ENCODE results near the gene MRPL40.
"Not testable (repeated sequence)": the region's sequence is repeated elsewhere in the genome, so short reads cannot be mapped to it uniquely, and the experiment has no call there.

MRPL40 gene

GRCh38 chr22:19407649-19408606, 24.4 kb upstream of the MRPL40 start:
- no peak for DNase-seq

GRCh38 chr22:19410941-19411689, 21.2 kb upstream of the MRPL40 start:
- DNase-seq: no peak

GRCh38 chr22:19411690-19412045, 20.7 kb upstream of the MRPL40 start:
- no peak for DNase-seq

DNA sequence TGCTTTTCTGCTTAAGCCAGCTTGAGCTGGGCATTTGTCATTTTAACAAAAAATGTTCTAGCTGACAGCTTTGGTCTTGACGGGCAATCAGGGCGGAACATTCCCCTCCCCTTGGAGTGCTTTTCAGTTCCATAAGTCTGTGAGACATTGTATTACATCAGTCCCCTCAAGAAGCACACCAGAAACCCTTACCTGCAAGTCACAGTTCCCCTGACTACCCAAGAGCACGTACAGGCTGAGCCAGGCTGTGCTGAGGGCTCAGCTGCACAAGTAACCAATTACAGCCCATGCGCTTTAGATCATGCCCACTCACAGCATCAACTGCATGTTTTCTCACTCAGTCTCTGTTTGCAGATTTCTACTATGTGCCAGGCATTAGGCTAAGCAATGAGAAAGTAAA, 19.9 kb upstream of the MRPL40 start:
- DNase-seq: no peak

DNA sequence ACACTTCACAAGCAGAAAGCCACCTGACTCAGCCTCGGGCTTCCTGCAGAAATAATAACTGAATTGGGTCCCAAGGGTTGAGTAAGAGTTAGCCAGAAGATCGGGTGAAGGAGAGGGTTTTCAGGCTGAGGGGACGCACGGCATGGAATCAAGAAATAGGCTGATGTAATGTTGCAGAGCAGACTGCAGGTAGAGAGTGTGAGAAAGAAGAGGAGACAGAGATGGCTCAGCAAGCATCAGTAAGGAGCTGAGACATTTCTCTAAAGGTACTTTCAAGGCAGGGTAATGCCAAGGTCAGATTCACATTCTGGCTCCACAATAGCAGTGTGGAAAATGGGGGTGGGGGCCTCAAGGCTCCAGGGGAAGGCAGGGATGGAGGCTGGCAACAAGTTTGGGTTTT, 19.4 kb upstream of the MRPL40 start:
- DNase-seq: no peak

- DNase-seq: no peak
Observed at GRCh38 chr22:19419086-19419463, 13.3 kb upstream of the MRPL40 start.

DNA sequence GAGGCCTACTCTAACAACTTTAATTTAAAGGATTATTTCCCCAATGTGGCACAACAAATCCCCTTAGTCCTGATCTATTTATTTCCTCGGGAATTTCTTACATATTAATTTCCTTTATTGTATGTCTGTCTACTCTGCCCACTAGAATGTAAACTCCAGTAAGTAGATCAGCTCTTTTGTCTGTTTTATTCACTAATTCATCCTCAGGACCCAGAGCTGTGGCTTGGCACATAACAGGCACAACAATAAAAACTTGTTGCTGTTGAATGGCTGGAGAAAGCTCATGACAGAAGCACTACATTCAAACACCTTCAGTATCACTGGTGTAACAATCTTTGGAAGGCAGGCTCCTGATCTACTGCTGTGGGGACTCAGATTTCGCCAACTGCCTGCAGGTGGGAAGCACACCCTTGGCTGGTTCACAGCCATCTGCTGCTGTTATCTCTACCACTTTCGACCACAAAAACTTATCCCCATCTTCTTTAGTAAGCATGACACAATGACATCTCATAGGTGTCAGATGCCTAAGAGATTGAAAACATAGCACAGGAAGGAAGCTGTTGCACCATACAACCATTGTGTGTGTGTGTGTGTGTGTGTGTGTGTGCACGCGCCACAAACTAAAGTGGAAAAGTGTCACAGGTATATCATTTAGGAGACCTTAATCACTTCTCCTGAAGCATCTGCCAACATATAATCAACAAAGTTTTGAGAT, 12.7 kb upstream of the MRPL40 start:
- no peak for DNase-seq

DNA sequence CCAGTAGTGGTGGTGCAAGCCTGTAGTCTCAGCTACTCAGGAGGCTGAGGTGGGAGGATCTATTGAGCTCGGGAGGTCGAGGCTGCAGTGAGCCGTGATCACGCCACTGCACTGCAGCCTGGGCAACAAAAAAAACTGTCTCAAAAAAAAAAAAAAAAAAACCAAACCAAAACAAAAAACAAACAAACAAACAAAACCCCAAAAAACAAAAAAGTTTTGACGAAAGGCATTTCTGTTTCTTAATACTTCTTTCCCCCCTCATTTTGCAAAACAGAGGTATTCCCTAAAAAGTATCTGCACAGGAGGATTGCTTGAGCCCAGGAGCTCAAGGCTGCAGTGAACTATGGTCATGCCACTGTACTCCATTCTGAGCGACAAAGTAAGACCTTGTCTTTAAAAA, 12.0 kb upstream of the MRPL40 start:
- no peak for DNase-seq

- DNase-seq: no peak
Observed at GRCh38 chr22:19422440-19423301, 9.7 kb upstream of the MRPL40 start.

GRCh38 chr22:19424186-19424500, 8.2 kb upstream of the MRPL40 start:
- no peak for DNase-seq

- peak; percentile 29 for DNase-seq
Observed at GRCh38 chr22:19429950-19430889, 2.1 kb upstream of the MRPL40 start.

- peak; percentile 11 for DNase-seq
Observed at GRCh38 chr22:19430890-19431541, 1.3 kb upstream of the MRPL40 start.

DNA sequence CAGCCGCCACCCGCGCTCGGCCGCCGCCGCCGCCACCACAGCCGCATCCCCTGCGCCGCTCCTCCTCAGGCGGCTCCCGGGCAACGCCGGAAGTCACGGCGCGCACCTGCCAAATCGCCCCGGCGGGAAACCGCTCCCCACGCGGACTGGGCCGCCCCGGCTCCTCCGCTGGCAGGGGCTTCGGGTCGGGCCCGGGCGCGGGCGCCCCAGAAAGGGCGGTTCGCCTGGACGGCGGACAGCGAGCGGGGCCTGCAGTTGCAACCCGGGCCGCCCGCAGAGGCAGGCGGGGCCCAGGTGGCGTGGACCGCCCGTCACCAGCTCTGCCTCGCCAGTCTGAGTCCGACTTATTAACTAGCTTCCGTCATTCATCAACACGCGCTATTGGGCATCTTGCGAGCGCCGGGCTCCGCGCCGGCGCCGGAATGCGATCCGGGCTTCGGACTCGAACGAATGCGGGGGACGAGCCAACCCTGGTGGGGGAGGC, 654 bp upstream of the MRPL40 start, which contains the start of gene HIRA:
Gene HIRA, minus strand, starts transcription at position 85 of the 484 bp plus-strand sequence. CDS start 257 bp downstream, outside the sequence.
- DNase-seq: peak; percentile 82

DNA sequence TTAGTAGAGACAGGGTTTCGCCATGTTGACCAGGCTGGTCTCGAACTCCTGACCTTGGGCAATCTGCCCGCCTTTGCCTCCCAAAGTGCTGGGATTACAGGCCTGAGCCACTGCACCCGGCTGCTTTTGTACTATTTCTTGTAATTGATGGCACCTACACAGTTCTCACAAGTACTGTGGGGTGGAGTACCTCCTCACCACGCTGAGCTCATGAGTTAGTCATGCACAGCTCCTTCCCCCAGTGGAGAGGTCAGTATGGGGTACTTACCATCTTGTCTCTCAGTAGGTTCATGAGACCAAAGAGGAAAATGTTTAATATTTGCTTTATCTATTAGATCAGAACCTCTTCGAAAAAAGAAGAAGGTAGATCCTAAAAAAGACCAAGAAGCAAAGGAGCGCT, 2.1 kb downstream of the MRPL40 start:
- DNase-seq: no peak

DNA sequence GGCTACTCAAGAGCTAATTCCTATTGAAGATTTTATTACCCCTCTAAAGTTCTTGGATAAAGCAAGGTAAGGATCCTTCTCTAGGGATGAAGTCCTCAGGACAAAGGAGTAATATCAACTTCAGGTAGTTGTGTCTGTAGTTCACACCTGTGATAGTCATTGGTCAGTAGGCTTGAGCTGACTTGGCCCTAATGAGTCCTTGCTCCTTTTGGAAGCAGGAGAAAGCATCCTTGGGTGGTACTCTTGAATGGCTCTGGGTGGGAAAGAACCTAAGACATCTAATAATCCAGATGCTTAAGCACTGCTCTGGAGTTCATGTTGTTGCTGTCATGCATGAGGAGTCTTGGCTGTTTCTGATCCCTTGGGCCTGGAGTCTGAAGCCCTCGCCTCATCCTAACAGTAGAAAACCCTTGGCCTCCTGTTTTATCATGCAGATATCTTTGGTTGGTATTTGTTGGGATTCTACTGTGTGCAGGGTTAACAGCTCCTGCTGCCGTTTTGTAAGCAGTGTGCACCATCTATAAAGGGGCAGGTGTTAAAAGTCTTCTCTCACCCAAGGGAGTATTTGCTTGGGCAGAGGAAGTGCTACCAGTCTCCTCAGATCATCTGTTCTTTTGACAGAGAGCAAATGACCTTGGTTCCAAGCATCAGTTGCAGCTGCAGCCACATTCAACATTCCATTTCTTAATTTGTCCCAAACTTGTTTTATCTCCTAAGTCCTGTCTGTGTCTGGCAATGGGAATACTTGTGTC, 2.7 kb downstream of the MRPL40 start:
- no peak for DNase-seq

DNA sequence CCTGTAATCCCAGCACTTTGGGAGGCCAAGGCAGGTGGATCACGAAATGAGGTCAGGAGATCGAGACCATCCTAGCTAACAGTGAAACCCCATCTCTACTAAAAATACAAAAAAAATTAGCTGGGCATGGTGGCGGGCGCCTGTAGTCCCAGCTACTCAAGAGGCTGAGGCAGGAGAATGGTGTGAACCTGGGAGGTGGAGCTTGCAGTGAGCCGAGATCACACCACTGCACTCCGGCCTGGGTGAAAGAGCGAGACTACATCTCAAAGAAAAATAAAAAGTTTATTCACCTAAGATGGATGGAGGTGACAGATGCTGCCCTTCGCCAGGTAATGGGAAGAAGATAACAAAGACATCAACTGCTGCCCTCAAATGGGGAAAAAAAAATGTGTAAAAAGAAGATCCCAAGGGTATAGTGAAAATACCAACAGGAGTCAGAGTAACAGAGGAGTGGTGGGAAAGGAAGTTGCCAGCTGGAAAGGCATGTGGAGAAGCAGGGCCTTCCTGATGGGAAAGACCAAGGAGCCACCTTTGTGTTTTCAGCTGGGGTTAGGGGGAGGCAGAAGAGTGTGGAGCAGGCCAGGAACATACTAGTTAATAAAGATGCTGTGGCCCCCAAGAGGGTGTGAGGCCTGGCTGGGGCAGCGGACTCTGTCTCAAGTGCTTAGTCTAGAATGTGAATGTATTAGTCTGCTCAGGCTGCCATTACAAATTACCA, 4.3 kb downstream of the MRPL40 start:
- DNase-seq: not testable (repeated sequence)

DNA sequence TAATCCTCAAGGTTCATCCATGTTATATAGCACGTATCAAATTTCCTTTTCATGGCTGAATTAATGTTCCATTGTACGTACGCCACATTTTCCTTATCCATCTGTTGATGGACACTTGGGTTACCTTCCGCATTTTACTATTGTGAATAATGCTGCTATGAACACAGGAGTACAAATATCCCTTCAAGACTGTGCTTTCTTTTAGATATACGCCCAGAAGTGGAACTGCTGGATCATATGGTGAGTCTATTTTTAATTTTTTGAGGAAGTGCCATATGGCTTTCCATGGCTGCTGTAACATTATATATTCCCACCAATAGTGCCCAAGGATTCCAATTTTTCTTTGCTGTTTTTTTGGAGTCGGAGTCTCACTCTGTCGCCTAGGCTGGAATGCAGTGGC, 6.0 kb downstream of the MRPL40 start:
- no peak for DNase-seq

DNA sequence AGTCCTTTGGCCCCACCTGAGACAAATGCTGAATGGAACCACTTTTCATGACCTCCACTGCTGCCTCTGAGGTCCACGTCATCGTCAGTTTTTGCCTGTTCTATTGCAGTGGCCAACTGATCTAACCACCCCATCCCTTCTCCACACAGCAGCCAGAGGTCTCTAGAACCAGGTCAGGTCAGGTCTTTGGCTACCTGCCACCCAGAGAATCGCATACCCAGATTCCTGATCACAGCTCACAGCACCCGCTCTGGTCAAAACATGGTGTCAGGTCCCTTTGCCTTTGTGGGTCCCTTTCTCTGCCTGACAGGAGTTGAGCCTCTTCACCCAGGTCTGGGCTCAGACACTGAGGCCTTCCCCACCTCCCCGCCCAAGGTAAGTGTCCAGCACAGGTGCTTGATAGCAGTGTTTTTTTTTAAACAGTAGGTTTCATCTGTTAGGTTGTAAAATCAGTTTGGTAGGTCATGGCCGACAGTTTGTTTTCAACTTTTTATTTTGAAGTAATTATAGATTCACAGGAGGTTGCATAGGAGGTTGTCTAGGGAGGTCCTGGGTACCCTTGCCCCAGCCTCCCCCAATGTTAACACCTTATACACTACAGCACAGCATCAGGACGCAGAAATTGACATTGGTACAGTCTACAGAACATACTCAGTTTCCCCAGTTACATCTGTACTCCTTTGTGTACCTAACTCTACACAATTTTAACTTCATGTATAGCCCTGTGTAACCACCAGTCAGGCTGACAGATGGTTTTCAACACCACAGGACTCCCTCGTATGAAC, 8.3 kb downstream of the MRPL40 start:
- DNase-seq: no peak
